MM.1S (cell line): ENCODE data around the gene DPM2.

Source experiments
- DNase-seq: peaks from one replicate; pipeline ENCODE4 v3.0.0-alpha.2; 2015
- H2AFZ ChIP-seq: fragments of 300-600 bp; sonication (generic); 2 replicates; pipeline ENCODE4 v1.6.0; 2016; ENCODE audit warnings: antibody characterized with exemption, low read length
- H3F3A ChIP-seq: fragments of 300-600 bp; sonication (generic); 2 replicates; pipeline ENCODE4 v1.6.1; 2016; ENCODE audit warnings: mild to moderate bottlenecking, antibody characterized with exemption, low read length, moderate library complexity, mixed read lengths; ENCODE audit not compliant: insufficient read depth
- H3K27ac ChIP-seq: fragments of 300-600 bp; sonication (generic); 2 replicates; pipeline ENCODE4 v1.5.1; 2016; ENCODE audit warnings: mild to moderate bottlenecking, low read length
- H3K27me3 ChIP-seq: fragments of 300-600 bp; sonication (generic); replicated peaks from 2 replicates; pipeline ENCODE4 v1.6.0; 2016; ENCODE audit warnings: low read length; ENCODE audit not compliant: insufficient read depth
- H3K36me3 ChIP-seq: fragments of 300-600 bp; sonication (generic); replicated peaks from 2 replicates; pipeline ENCODE4 v1.6.1; 2016; ENCODE audit warnings: mild to moderate bottlenecking, low read length, mixed read lengths; ENCODE audit not compliant: insufficient read depth
- H3K4me1 ChIP-seq: fragments of 300-600 bp; sonication (generic); 2 replicates; pipeline ENCODE4 v1.6.1; 2016; ENCODE audit warnings: low read length, mixed read lengths
- H3K4me2 ChIP-seq: fragments of 300-600 bp; sonication (generic); 2 replicates; pipeline ENCODE4 v1.6.0; 2016; ENCODE audit warnings: low read depth, low read length
- H3K4me3 ChIP-seq: fragments of 300-600 bp; sonication (generic); 2 replicates; pipeline ENCODE4 v1.5.1; 2016; ENCODE audit warnings: low read length, mixed read lengths
- H3K79me2 ChIP-seq: fragments of 300-600 bp; sonication (generic); 2 replicates; pipeline ENCODE4 v1.6.1; 2016; ENCODE audit warnings: mixed run types, low read length, mixed read lengths
- H3K9ac ChIP-seq: fragments of 300-600 bp; sonication (generic); 2 replicates; pipeline ENCODE4 v1.6.1; 2016; ENCODE audit warnings: low read length, mixed read lengths
- H3K9me2 ChIP-seq: fragments of 300-600 bp; sonication (generic); replicated peaks from 2 replicates; pipeline ENCODE4 v1.6.1; 2016; ENCODE audit warnings: mild to moderate bottlenecking, low read length, mixed read lengths; ENCODE audit not compliant: insufficient read depth
- H3K9me3 ChIP-seq: fragments of 300-600 bp; sonication (generic); replicated peaks from 2 replicates; pipeline ENCODE4 v1.6.1; 2016; ENCODE audit warnings: mild to moderate bottlenecking, low read length, mixed read lengths; ENCODE audit not compliant: insufficient read depth
- H4K20me1 ChIP-seq: fragments of 300-600 bp; sonication (generic); 2 replicates; pipeline ENCODE4 v1.6.1; 2016; ENCODE audit warnings: mild to moderate bottlenecking, low read length, moderate library complexity, mixed read lengths; ENCODE audit not compliant: insufficient read depth
- CTCF ChIP-seq: fragments of 300-600 bp; sonication (generic); IDR thresholded peaks from 2 replicates; pipeline ENCODE4 v1.5.1; 2016; ENCODE audit warnings: antibody characterized with exemption, low read length, mixed read lengths
- EZH2 ChIP-seq: fragments of 300-600 bp; sonication (generic); optimal IDR thresholded peaks from 2 replicates; pipeline ENCODE3; 2017; ENCODE audit warnings: low read depth, mild to moderate bottlenecking, antibody characterized with exemption, low read length, mixed read lengths
- EZH2phosphoT487 ChIP-seq: fragments of 300-600 bp; sonication (generic); IDR thresholded peaks from 2 replicates; pipeline ENCODE4 v1.6.1; 2018; ENCODE audit warnings: antibody characterized with exemption, low read length

Gene DPM2

GRCh38 chr9:127980706-127981558 lies 43.3 kb upstream of the DPM2 start, which contains the start of gene EEIG1:
Gene EEIG1, minus strand, starts transcription at chr9:127980989. Its CDS starts 852 bp downstream, at chr9:127980137.
- Histone ChIP-seq H2AFZ (peak within 1 kb of the TSS; percentile 99), H3F3A (peaks cover 19% of the 10 kb centered on the region), H3K9me2 (no peaks in the 10 kb centered on the region), H3K9ac (peak within 1 kb of the TSS; percentile 73), H3K36me3 (no peaks in the 10 kb centered on the region), H3K79me2 (peaks cover 49% of the 10 kb centered on the region), H3K4me2 (peak within 1 kb of the TSS; percentile 91), H3K9me3 (no peaks in the 10 kb centered on the region), H3K4me1 (peaks cover 22% of the 10 kb centered on the region), H3K27ac (peak within 1 kb of the TSS; percentile 66; the same call in 1 of the 2 replicates), H3K4me3 (peak within 1 kb of the TSS; percentile 83), H3K27me3 (no peaks in the 10 kb centered on the region), H4K20me1 (0 out of 2 replicates have a peak, but pooled peaks cover 3% of the 10 kb centered on the region)
- DNase-seq, result peak; percentile 94
- TF ChIP-seq EZH2phosphoT487 (no peak), CTCF (no peak), EZH2 (no peak)

- peaks cover 19% of the 10 kb centered on the region for H3F3A ChIP-seq
- no peaks in the 10 kb centered on the region for H3K9me2 ChIP-seq
- peak overlapping the region; percentile 66; the same call in 1 of the 2 replicates for H3K27ac ChIP-seq
- H3K4me3 ChIP-seq, result peak overlapping the region; percentile 77
- H3K9ac ChIP-seq, result peak overlapping the region; percentile 61
- no peaks in the 10 kb centered on the region for H3K9me3 ChIP-seq
- 0 out of 2 replicates have a peak, but pooled peaks cover 3% of the 10 kb centered on the region for H4K20me1 ChIP-seq
- peak overlapping the region; percentile 7; the same call in 1 of the 2 replicates for H2AFZ ChIP-seq
- no peak for TF ChIP-seq CTCF
- TF ChIP-seq EZH2, result no peak
- H3K27me3 ChIP-seq, result no peaks in the 10 kb centered on the region
- H3K4me2 ChIP-seq, result peak overlapping the region; percentile 85
- peaks cover 28% of the 10 kb centered on the region for H3K4me1 ChIP-seq
- peaks cover 56% of the 10 kb centered on the region for H3K79me2 ChIP-seq
- DNase-seq, result peak; percentile 67
- H3K36me3 ChIP-seq, result no peaks in the 10 kb centered on the region
Observed at GRCh38 chr9:127980060-127980705, 42.5 kb upstream of the DPM2 start.

- peaks cover 29% of the 10 kb centered on the region for H3K4me1 ChIP-seq
- H4K20me1 ChIP-seq, result 0 out of 2 replicates have a peak, but pooled peaks cover 3% of the 10 kb centered on the region
- peak overlapping the region; percentile 61 for H3K9ac ChIP-seq
- peak overlapping the region; percentile 77 for H3K4me3 ChIP-seq
- no peak for TF ChIP-seq EZH2
- no peak for TF ChIP-seq CTCF
- no peak for TF ChIP-seq EZH2phosphoT487
- H3K4me2 ChIP-seq, result peak overlapping the region; percentile 85
- H3F3A ChIP-seq, result peaks cover 19% of the 10 kb centered on the region
- H3K79me2 ChIP-seq, result peaks cover 63% of the 10 kb centered on the region
- DNase-seq, result peak; percentile 79
- H3K9me2 ChIP-seq, result no peaks in the 10 kb centered on the region
- no peaks in the 10 kb centered on the region for H3K27me3 ChIP-seq
- no peaks in the 10 kb centered on the region for H3K9me3 ChIP-seq
- H3K36me3 ChIP-seq, result no peaks in the 10 kb centered on the region
- peak overlapping the region; percentile 66; the same call in 1 of the 2 replicates for H3K27ac ChIP-seq
- H2AFZ ChIP-seq, result peak overlapping the region; percentile 33; the same call in 1 of the 2 replicates
Observed at GRCh38 chr9:127979333-127980059, 41.8 kb upstream of the DPM2 start.
